Effector memory CD8-positive, alpha-beta T cell (primary cell): ENCODE results near the gene ADGRE1.
A peak's percentile ranks its signal among the peaks of the same experiment; 100 is the strongest.

Source experiments
- ATAC-seq: fragments of 150-1000 bp; cut with Tn5 transposase; replicated peaks from 2 replicates; pipeline ENCODE4 v1.10.0; 2021; ENCODE audit warnings: mild to moderate bottlenecking, moderate library complexity
- DNase-seq, 3 experiments: peaks; one replicate each; pipeline ENCODE4 v3.0.0; 2021
- H3K27ac Mint-ChIP-seq, 2 donors: one replicate each; pipeline ENCODE4 v1.8.0; 2022; ENCODE audit warnings: mild to moderate bottlenecking in 2 of 2, mixed read lengths in 2 of 2, moderate library complexity in 2 of 2
- H3K27me3 Mint-ChIP-seq, 2 donors: one replicate each; pipeline ENCODE4 v1.8.0; 2022; ENCODE audit warnings: mixed read lengths in 2 of 2
- H3K36me3 Mint-ChIP-seq: one replicate; pipeline ENCODE4 v1.8.0; 2022; ENCODE audit warnings: mild to moderate bottlenecking, moderate library complexity, mixed read lengths; ENCODE audit not compliant: insufficient read depth
- H3K4me1 Mint-ChIP-seq, 2 donors: one replicate each; pipeline ENCODE4 v1.8.0; 2022; ENCODE audit warnings: low read depth in 2 of 2, mixed read lengths in 2 of 2
- H3K4me3 Mint-ChIP-seq, 2 donors: one replicate each; pipeline ENCODE4 v1.8.0; 2022; ENCODE audit warnings: mild to moderate bottlenecking in 2 of 2, mixed read lengths in 2 of 2, moderate library complexity in 2 of 2
- H3K9me3 Mint-ChIP-seq, 2 donors: one replicate each; pipeline ENCODE4 v1.8.0; 2022; ENCODE audit warnings: mixed read lengths in 2 of 2
- total RNA-seq, 9 experiments: gene quantifications; one replicate each; lab custom pipeline; 2026; lab: John Stamatoyannopoulos, UW

ADGRE1 gene, protein sequence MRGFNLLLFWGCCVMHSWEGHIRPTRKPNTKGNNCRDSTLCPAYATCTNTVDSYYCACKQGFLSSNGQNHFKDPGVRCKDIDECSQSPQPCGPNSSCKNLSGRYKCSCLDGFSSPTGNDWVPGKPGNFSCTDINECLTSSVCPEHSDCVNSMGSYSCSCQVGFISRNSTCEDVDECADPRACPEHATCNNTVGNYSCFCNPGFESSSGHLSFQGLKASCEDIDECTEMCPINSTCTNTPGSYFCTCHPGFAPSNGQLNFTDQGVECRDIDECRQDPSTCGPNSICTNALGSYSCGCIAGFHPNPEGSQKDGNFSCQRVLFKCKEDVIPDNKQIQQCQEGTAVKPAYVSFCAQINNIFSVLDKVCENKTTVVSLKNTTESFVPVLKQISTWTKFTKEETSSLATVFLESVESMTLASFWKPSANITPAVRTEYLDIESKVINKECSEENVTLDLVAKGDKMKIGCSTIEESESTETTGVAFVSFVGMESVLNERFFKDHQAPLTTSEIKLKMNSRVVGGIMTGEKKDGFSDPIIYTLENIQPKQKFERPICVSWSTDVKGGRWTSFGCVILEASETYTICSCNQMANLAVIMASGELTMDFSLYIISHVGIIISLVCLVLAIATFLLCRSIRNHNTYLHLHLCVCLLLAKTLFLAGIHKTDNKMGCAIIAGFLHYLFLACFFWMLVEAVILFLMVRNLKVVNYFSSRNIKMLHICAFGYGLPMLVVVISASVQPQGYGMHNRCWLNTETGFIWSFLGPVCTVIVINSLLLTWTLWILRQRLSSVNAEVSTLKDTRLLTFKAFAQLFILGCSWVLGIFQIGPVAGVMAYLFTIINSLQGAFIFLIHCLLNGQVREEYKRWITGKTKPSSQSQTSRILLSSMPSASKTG
- 1.1 to 12.6 (median 2.4) reads per million in 9 experiments for total RNA-seq

DNA sequence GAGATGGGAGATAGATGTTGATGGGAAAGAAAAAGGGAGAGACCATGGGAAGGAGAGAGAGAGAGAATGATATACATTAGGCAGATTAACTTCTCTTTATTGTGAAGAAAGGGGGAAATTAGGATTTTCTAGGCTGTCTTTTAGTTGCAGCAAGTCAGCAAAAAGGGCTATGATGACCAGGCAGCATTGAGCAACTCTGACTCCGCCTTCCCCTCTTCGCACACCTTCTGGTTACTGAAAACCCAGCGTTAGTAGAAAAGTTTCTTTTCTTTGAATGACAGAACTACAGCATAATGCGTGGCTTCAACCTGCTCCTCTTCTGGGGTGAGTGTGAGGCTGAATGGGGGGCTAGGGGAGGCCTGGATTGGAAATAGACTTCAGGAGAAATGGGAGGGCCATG is at the start of gene ADGRE1:
TSS of gene ADGRE1 (plus strand) at position 264 of the 400 bp plus-strand sequence. CDS start at position 294, 30 bp downstream.
- ATAC-seq = no peak
- peaks cover 18 to 29% of the 10 kb centered on the region in 2 donors for H3K4me1 Mint-ChIP-seq
- DNase-seq = no peak
- H3K4me3 Mint-ChIP-seq = no peak within 1 kb of the TSS
- no peaks in the 10 kb centered on the region for H3K9me3 Mint-ChIP-seq
- H3K36me3 Mint-ChIP-seq = no peaks in the 10 kb centered on the region
- H3K27ac Mint-ChIP-seq = peak within 1 kb of the TSS in 1 of 2 donors; percentile 65
- peaks cover 0 to 7% of the 10 kb centered on the region in 2 donors for H3K27me3 Mint-ChIP-seq

DNA sequence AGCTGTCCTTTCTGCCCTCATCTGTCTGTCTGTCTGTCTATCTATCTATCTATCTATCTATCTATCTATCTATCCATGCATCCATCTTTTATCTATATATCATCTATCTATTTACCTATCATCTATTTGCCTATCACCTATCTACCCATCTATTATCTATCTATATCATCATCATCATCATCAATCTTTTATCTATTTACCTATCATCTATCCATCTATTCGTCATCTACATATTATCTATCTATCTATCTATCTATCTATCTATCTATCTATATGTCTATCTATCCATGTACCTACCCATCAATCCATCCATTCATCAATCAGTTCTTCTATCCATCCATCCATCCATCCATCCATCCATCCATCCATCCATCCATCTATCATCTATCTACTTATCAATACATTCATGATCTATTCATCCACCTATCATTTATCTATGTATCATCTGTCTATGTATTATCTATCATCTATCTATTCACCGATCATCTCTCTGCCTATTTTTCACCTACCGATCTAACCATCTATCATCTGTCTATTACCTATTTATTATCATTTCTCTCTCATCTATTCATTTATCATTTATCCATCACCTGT is 49.2 kb upstream of the ADGRE1 start:
- peak overlapping the region in 1 of 2 donors; percentile 33 for H3K27ac Mint-ChIP-seq
- no peak overlapping the region for H3K4me3 Mint-ChIP-seq

DNA sequence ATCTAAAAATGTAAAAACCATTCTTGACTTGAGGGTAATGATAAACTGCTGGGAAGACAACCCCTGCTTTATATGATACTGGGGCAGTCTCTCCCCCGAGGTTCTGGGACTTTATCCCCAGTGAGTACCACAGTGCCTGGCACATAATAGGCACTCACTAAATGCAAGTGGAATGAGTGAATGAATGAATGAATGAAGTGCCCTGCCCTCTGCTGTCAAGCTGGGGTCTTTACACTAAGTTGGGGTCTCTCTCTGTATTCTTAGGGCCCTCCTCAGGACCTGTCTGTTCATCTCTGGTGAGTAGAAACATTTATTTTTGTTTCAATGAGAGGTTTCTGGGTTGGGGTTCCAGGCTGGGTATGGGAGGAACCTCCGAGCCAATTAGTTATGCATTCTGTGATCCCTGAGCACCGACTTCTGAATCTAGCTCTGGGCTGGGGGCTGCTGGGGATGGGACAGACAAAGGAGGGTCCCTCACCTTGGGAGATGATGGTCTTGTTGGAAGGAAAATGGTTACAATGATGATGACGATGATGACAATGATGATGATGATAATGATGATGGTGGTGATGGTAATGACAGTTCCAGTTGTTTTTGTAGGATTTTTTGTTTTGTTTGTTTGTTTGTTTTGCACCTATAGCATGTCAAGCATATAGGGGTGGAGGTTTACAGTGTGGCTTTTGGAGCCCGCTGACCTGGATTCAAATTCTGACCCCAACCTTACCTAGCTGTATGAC is 44.3 kb upstream of the ADGRE1 start:
- H3K9me3 Mint-ChIP-seq = no peaks in the 10 kb centered on the region
- DNase-seq (no peak), ATAC-seq (no peak)
- no peak overlapping the region for H3K4me3 Mint-ChIP-seq
- H3K27me3 Mint-ChIP-seq = no peaks in the 10 kb centered on the region
- H3K36me3 Mint-ChIP-seq = peaks cover 59% of the 10 kb centered on the region
- peaks cover 5 to 7% of the 10 kb centered on the region in 2 donors for H3K4me1 Mint-ChIP-seq
- peak overlapping the region; percentile 49 to 71 for H3K27ac Mint-ChIP-seq

More for the DNA sequence above, 49.2 kb upstream of the ADGRE1 start:
- H3K36me3 Mint-ChIP-seq = peaks cover 72% of the 10 kb centered on the region
- DNase-seq (no peak), ATAC-seq (no peak)
- H3K4me1 Mint-ChIP-seq = peaks cover 2 to 6% of the 10 kb centered on the region in 2 donors
- no peaks in the 10 kb centered on the region for H3K27me3 Mint-ChIP-seq
- no peaks in the 10 kb centered on the region for H3K9me3 Mint-ChIP-seq

DNA sequence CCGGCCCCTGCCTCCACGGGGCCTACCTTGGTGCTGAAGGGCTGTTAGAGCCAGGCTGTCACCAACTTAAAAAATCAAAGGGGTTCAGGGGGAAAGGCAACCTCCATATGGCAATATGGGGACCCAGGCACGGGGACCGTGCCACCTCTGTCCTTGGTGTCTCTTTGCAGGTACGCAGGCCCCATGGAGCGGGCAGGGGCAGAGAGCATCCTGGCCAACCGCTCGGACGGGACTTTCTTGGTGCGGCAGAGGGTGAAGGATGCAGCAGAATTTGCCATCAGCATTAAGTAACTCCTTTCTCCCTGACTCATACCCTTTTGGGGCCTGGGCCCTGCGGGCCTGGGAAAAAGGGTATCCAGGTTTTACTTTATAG is 39.6 kb upstream of the ADGRE1 start:
- Mint-ChIP-seq H3K4me3 (no peak overlapping the region), H3K36me3 (peaks cover 70% of the 10 kb centered on the region), H3K4me1 (peaks cover 5 to 7% of the 10 kb centered on the region in 2 donors), H3K27me3 (no peaks in the 10 kb centered on the region), H3K27ac (no peak overlapping the region), H3K9me3 (no peaks in the 10 kb centered on the region)
- DNase-seq (no peak), ATAC-seq (no peak)

DNA sequence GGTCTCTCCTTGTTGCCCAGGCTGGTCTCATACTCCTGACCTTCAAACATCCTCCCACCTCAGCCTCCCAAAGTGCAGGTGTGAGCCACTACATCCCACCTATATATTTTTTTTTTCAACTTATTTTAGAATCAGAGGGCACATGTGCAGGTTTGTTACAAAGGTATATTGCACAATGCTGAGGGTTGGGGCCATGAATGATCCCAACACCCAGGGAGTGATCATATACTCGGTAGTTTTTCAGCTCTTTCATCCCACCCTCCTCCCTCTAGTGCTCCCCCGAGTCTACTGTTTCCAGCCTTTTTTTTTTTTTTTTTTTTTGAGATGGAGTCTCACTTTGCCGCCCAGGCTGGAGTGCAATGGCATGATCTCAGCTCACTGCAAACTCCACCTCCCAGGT is 38.4 kb upstream of the ADGRE1 start:
- H3K27ac Mint-ChIP-seq = no peak overlapping the region
- DNase-seq = no peak
- peaks cover 0 to 2% of the 10 kb centered on the region in 2 donors for H3K4me1 Mint-ChIP-seq
- peaks cover 68% of the 10 kb centered on the region for H3K36me3 Mint-ChIP-seq
- no peaks in the 10 kb centered on the region for H3K27me3 Mint-ChIP-seq
- H3K9me3 Mint-ChIP-seq = no peaks in the 10 kb centered on the region
- ATAC-seq = no peak
- H3K4me3 Mint-ChIP-seq = no peak overlapping the region

DNA sequence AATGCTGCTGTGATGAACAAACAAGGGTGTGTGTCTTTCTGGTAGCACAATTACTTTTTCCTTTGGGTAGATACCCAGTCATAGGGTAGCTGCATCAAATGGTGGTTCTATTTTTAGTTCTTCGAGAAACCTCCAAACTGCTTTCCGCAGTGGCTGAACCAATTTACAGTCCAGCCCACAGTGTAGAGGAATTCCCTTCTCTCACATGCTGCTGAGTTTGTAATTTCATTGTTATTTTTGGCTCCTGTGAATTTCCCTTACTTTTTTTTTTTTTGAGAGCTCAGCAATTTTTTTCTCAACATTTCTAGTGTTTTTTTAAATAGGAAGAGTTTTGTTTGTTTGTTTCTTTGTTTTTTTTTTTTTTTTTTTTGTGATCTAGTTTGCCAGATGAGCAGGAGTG is 37.5 kb upstream of the ADGRE1 start:
- Mint-ChIP-seq H3K36me3 (peaks cover 69% of the 10 kb centered on the region), H3K27ac (peak overlapping the region; percentile 58 to 66)
- no peak for ATAC-seq

DNA sequence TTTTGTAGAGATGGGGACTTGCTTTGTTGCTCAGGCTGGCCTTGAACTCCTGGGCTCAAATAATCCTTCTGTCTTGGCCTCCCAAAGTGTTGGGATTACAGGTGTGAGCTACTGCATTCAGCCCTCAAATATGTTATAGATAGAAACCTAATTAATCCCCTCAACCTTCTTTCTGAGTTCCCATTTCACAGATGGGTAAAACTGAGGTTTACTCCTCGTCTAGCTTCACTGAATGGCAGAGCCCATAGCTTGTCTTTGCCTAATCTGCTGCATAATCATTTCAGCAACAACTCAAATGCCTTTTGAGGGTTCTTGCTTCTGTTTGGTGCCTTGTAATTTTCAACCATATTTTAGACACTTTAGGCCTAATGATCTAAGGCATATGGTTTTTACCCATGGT is 36.0 kb upstream of the ADGRE1 start:
- no peak overlapping the region for H3K27ac Mint-ChIP-seq
- DNase-seq = no peak
- no peak for ATAC-seq
- H3K27me3 Mint-ChIP-seq = no peaks in the 10 kb centered on the region
- H3K4me3 Mint-ChIP-seq = no peak overlapping the region
- no peaks in the 10 kb centered on the region for H3K9me3 Mint-ChIP-seq
- H3K36me3 Mint-ChIP-seq = peaks cover 80% of the 10 kb centered on the region
- H3K4me1 Mint-ChIP-seq = no peaks in the 10 kb centered on the region

More for the DNA sequence above, 37.5 kb upstream of the ADGRE1 start:
- no peaks in the 10 kb centered on the region for H3K4me1 Mint-ChIP-seq
- no peaks in the 10 kb centered on the region for H3K27me3 Mint-ChIP-seq
- H3K9me3 Mint-ChIP-seq = no peaks in the 10 kb centered on the region
- no peak for DNase-seq
- no peak overlapping the region for H3K4me3 Mint-ChIP-seq

DNA sequence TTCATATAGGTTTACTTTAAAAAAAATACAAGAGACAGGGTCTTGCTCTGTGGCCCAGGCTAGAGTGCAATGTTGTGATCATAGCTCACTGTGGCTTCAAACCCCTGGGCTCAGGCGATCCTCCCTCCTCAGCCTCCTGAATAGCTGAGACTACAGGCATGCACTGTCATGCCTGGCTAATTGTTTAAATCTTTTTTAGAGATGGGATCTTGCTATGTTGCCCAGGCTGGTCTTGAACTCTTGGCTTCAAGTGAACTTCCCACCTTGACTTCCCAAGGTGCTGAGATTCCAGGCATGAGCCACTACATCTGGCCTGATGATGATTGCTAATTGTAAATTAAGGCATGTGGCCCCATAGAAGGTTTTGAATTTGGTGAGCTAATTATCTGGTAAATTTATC is 35.4 kb upstream of the ADGRE1 start:
- no peaks in the 10 kb centered on the region for H3K4me1 Mint-ChIP-seq
- H3K27ac Mint-ChIP-seq = peak overlapping the region in 1 of 2 donors; percentile 62
- DNase-seq (no peak), ATAC-seq (no peak)
- peaks cover 85% of the 10 kb centered on the region for H3K36me3 Mint-ChIP-seq
- no peaks in the 10 kb centered on the region for H3K9me3 Mint-ChIP-seq
- H3K27me3 Mint-ChIP-seq = no peaks in the 10 kb centered on the region
- H3K4me3 Mint-ChIP-seq = no peak overlapping the region

DNA sequence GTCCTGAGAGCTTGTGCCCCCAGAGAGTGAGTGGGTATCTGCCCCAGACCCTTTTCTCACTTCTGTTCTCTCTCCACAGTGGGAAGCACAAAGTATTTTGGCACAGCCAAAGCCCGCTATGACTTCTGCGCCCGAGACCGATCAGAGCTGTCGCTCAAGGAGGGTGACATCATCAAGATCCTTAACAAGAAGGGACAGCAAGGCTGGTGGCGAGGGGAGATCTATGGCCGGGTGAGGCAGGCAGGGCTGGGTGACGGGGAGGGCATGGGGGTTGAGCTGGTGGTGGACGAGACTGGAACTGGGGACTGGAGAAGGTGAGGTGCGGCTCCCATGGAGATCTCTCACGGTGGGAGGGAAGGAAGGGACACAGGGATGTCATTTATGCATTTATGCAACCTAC is 33.5 kb upstream of the ADGRE1 start:
- ATAC-seq (no peak), DNase-seq (no peak)
- no peak overlapping the region for H3K4me3 Mint-ChIP-seq
- H3K27me3 Mint-ChIP-seq = no peaks in the 10 kb centered on the region
- H3K27ac Mint-ChIP-seq = peak overlapping the region in 1 of 2 donors; percentile 50
- H3K36me3 Mint-ChIP-seq = peaks cover 69% of the 10 kb centered on the region
- no peaks in the 10 kb centered on the region for H3K4me1 Mint-ChIP-seq
- H3K9me3 Mint-ChIP-seq = no peaks in the 10 kb centered on the region

DNA sequence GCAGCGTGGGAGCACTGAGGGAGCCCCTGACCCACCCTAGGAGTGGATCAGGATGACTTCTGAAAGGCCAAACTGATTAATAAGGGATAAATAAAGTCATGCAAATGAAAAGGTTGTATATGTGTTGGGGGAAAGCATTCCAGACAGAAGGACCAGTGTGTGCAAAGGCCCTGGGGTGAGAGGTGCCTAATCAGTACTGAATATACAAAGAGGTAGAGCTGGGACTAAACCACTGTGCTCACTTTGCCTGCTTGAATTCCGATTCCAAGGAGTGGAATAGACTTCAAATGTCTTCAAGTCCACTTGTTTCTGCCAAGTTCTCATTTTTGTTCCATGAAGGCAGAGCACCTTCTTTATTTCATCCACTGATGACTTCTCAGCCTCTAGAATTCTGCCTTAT is 32.6 kb upstream of the ADGRE1 start:
- peak overlapping the region; percentile 24 to 50 for H3K27ac Mint-ChIP-seq
- no peaks in the 10 kb centered on the region for H3K9me3 Mint-ChIP-seq
- no peaks in the 10 kb centered on the region for H3K4me1 Mint-ChIP-seq
- H3K36me3 Mint-ChIP-seq = peaks cover 60% of the 10 kb centered on the region
- no peaks in the 10 kb centered on the region for H3K27me3 Mint-ChIP-seq
- ATAC-seq (no peak), DNase-seq (no peak)
- no peak overlapping the region for H3K4me3 Mint-ChIP-seq

DNA sequence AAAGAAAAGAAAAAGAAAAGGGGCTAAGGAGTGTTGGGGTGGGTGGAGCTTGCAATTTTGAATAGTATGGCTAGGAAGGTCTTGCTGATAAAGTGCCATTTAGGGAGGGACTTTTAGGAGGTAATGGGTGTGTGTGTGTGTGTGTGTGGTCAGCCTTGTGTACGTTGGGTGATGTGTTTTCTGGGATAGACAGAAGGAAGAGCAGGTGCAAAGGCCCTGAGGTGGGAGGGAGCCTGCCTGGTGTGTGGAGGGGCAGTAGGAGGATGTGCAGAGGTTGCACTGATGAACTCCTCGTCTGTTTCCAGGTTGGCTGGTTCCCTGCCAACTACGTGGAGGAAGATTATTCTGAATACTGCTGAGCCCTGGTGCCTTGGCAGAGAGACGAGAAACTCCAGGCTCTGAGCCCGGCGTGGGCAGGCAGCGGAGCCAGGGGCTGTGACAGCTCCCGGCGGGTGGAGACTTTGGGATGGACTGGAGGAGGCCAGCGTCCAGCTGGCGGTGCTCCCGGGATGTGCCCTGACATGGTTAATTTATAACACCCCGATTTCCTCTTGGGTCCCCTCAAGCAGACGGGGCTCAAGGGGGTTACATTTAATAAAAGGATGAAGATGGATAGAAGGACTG is 30.5 kb upstream of the ADGRE1 start:
- peak overlapping the region; percentile 27 to 50 for H3K27ac Mint-ChIP-seq

DNA sequence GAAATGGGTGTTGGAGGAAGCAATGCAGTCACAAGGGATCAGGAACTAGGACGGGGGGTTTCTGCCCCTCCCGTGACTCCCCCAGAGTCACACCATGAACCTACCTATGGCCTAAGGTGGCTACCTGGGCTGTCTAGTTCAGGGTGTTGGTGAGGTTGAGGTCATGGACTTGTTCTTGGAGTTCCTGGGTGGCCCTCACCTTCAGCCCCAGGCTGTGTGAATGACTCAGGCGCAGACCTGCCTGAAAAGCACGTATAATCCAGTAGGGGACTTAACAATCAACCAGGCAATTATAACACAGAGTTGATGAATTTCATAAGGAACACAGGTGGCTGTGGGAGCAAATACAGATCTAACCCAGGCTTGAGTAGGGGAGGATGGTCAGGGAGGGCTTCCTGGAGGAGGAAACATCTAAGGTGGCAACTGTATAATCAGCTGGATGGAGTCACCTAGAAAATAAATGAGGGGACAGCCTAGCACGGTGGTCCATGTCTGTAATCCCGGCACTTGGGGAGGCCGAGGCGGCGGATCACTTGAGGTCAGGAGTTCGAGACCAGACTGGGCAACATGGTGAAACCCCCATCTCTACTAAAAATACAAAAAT is 25.6 kb upstream of the ADGRE1 start:
- H3K9me3 Mint-ChIP-seq = no peaks in the 10 kb centered on the region
- H3K36me3 Mint-ChIP-seq = peaks cover 21% of the 10 kb centered on the region
- no peak for ATAC-seq
- peaks cover 10 to 18% of the 10 kb centered on the region in 2 donors for H3K4me1 Mint-ChIP-seq
- peak overlapping the region; percentile 87 for H3K27ac Mint-ChIP-seq
- DNase-seq = no peak
- no peaks in the 10 kb centered on the region for H3K27me3 Mint-ChIP-seq
- peak overlapping the region in 1 of 2 donors; percentile 31 for H3K4me3 Mint-ChIP-seq

More for the DNA sequence above, 30.5 kb upstream of the ADGRE1 start:
- H3K9me3 Mint-ChIP-seq = no peaks in the 10 kb centered on the region
- DNase-seq (no peak), ATAC-seq (no peak)
- no peak overlapping the region for H3K4me3 Mint-ChIP-seq
- H3K27me3 Mint-ChIP-seq = no peaks in the 10 kb centered on the region
- H3K36me3 Mint-ChIP-seq = peaks cover 49% of the 10 kb centered on the region
- peaks cover 2 to 3% of the 10 kb centered on the region in 2 donors for H3K4me1 Mint-ChIP-seq
